GM18505 (cell line): Measurements from ENCODE around the gene PARP2.
"Not testable (repeated sequence)": the region's sequence is repeated elsewhere in the genome, so short reads cannot be mapped to it uniquely, and the experiment has no call there.

Source experiments
- ATAC-seq: cut with Tn5 transposase; IDR thresholded peaks from one replicate; pipeline ENCODE4 v1.9.1; 2021; ENCODE audit not compliant: unreplicated experiment
- POLR2A ChIP-seq: IDR thresholded peaks from 4 replicates; pipeline ENCODE4 v1.6.1; 2011; ENCODE audit warnings: borderline replicate concordance; ENCODE audit not compliant: insufficient read depth, insufficient read length; ENCODE audit errors: extremely low read depth

PARP2 gene

GRCh38 chr14:20332788-20333493 is 10.5 kb upstream of the PARP2 start, which contains the start of gene CCNB1IP1:
Gene CCNB1IP1 (minus strand): TSS chr14:20333279. CDS start chr14:20316523, 16,756 bp downstream.
- ATAC-seq, result peak; percentile 96
- peak; percentile 72 for TF ChIP-seq POLR2A

GRCh38 chr14:20333494-20333841 is 10.0 kb upstream of the PARP2 start:
- TF ChIP-seq POLR2A, result no peak

GRCh38 chr14:20334017-20334416 is 9.4 kb upstream of the PARP2 start:
- ATAC-seq, result no peak
- no peak for TF ChIP-seq POLR2A

More at GRCh38 chr14:20333494-20333841, 10.0 kb upstream of the PARP2 start:
- ATAC-seq, result no peak

- ATAC-seq, result not testable (repeated sequence)
Observed at GRCh38 chr14:20341032-20341431, 2.4 kb upstream of the PARP2 start.

GRCh38 chr14:20341646-20342045 is 1.8 kb upstream of the PARP2 start:
- no peak for TF ChIP-seq POLR2A
- ATAC-seq, result no peak

- ATAC-seq, result no peak
- no peak for TF ChIP-seq POLR2A
Observed at GRCh38 chr14:20343862-20344220, 406 bp downstream of the PARP2 start.

GRCh38 chr14:20345366-20345765 is 1.9 kb downstream of the PARP2 start:
- no peak for ATAC-seq
- no peak for TF ChIP-seq POLR2A

GRCh38 chr14:20346713-20347112 is 3.3 kb downstream of the PARP2 start:
- no peak for ATAC-seq
- no peak for TF ChIP-seq POLR2A

- ATAC-seq, result no peak
Observed at GRCh38 chr14:20347747-20348146, 4.3 kb downstream of the PARP2 start.

GRCh38 chr14:20350282-20350681 is 6.8 kb downstream of the PARP2 start:
- no peak for ATAC-seq
- no peak for TF ChIP-seq POLR2A

More at GRCh38 chr14:20347747-20348146, 4.3 kb downstream of the PARP2 start:
- TF ChIP-seq POLR2A, result no peak

GRCh38 chr14:20350860-20351259 is 7.4 kb downstream of the PARP2 start:
- no peak for ATAC-seq
- TF ChIP-seq POLR2A, result no peak

GRCh38 chr14:20356422-20356821 is 13.0 kb downstream of the PARP2 start:
- no peak for TF ChIP-seq POLR2A
- no peak for ATAC-seq

- not testable (repeated sequence) for ATAC-seq
Observed at GRCh38 chr14:20358474-20358873, 15.0 kb downstream of the PARP2 start.

GRCh38 chr14:20365928-20366327 is 22.5 kb downstream of the PARP2 start:
- ATAC-seq, result no peak
- TF ChIP-seq POLR2A, result no peak

GRCh38 chr14:20372796-20373195 is 29.4 kb downstream of the PARP2 start:
- ATAC-seq, result no peak
- TF ChIP-seq POLR2A, result no peak
